Measurements from ENCODE around the gene SCNN1A. TPM values are rescaled to one million over a fixed set of nuclear protein-coding genes. Genes with fewer than 3 reads are reported as not detected.

Gene SCNN1A
- total and polyA plus RNA-seq, 2 of the 4 experiments (the other 2 are of a cell fraction) = 0.41 TPM; not detected in 1

- intact Hi-C loops (cut with micrococcal nuclease) (no loop called here), in situ Hi-C loops (cut with MboI; ENCODE audit: low sequenced_read_pairs) (no loop called here), dilution Hi-C loops (cut with HindIII; ENCODE audit: low sequenced_read_pairs, unreplicated experiment) (no loop called here)
- Histone ChIP-seq H2AK9ac (replicated peaks; ENCODE audit: low read depth, low read length, poor library complexity) (peak overlapping the region; percentile 47), H3K4me3 (ENCODE audit: insufficient read depth, low read depth, low read length) (peak overlapping the region; percentile 50), H3K27me3 (ENCODE audit: control insufficient read depth, insufficient read depth, low read length) (no peaks in the 10 kb centered on the region; the same call in 1 of the 2 replicates), H3K4me2 (ENCODE audit: low read depth, low read length) (peak overlapping the region; percentile 77), H3K36me3 (ENCODE audit: control insufficient read depth, insufficient read depth, low read length) (no peaks in the 10 kb centered on the region), H4K20me1 (ENCODE audit: insufficient read depth, low read length) (no peaks in the 10 kb centered on the region), H3K18ac (ENCODE audit: low read depth, low read length) (peak overlapping the region; percentile 46; the same call in 1 of the 2 replicates), H3K79me1 (ENCODE audit: low read depth in 1 of 2, low read length in 2 of 2) (no peaks in the 10 kb centered on the region), H2AK5ac (ENCODE audit: low read depth, low read length) (0 out of 2 replicates have a peak overlapping the region, but pooled peaks have one; percentile 14), H3K9me1 (ENCODE audit: insufficient read depth, low read length) (no peaks in the 10 kb centered on the region), H3K14ac (replicated peaks; ENCODE audit: low read depth, low read length) (peak overlapping the region; percentile 13; the same call in 1 of the 2 replicates), H3K9ac (ENCODE audit: low read depth, low read length) (peak overlapping the region; percentile 57), H3K9me3 (ENCODE audit: control insufficient read depth, insufficient read depth, low read length) (no peaks in the 10 kb centered on the region), H3K4me1 (ENCODE audit: control insufficient read depth, insufficient read depth, low read length) (peaks cover 7% of the 10 kb centered on the region), H3K56ac (ENCODE audit: extremely low read depth, insufficient read depth, low read length) (no peak overlapping the region), H2BK120ac (ENCODE audit: low read depth, low read length) (peak overlapping the region; percentile 59), H4K91ac (ENCODE audit: insufficient read depth, low read depth, low read length) (peak overlapping the region; percentile 32; the same call in 1 of the 2 replicates), H2BK5ac (ENCODE audit: low read depth, low read length, poor library complexity, severe bottlenecking) (peak overlapping the region; percentile 0), H4K5ac (ENCODE audit: low read depth, low read length) (peak overlapping the region; percentile 33; the same call in 1 of the 2 replicates), H3K27ac (ENCODE audit: insufficient read depth, low read length) (peak overlapping the region; percentile 4; the same call in 1 of the 2 replicates), H4K8ac (ENCODE audit: low read depth in 2 of 2, low read length in 2 of 2) (peak overlapping the region; percentile 61 to 75; a peak in 2 of 4 replicates), H2BK20ac (ENCODE audit: low read depth, low read length) (no peak overlapping the region), H3K23ac (ENCODE audit: low read depth, low read length) (no peak overlapping the region), H2BK15ac (ENCODE audit: low read depth, low read length) (no peak overlapping the region), H3K4ac (ENCODE audit: low read depth, low read length) (peak overlapping the region; percentile 15; the same call in 1 of the 2 replicates), H2AFZ (replicated peaks; ENCODE audit: low read length, poor library complexity) (peak overlapping the region; percentile 94)
- DNase-seq (peak; percentile 28), ATAC-seq (ENCODE audit: low read depth) (peak; percentile 98)
- 9% methylated on average over 16 of the region's 59 CpGs; no CpG with 5 or more reads in 1 of the 2 experiments for WGBS, 2 experiments (ENCODE audit: extremely low coverage in 2 of 2, insufficient read length in 1 of 2)
- ChIA-PET CTCF (interaction anchor here (0.7 to 0.9 kb wide), 3 partner anchors 9 to 29 kb away, joined by 3 to 9 read pairs (median 4); no protein-coding TSS in a partner anchor), POLR2A (ENCODE audit: unreplicated experiment) (interaction anchor here (0.6 kb wide), 1 partner anchor 12 kb away, joined by 4 read pairs; the partner anchor contains the start of gene SCNN1A)
- BruUV-seq (replicated peaks) = no TSS peak
- TF ChIP-seq POLR2A (IDR thresholded peaks at IDR 0.05; ENCODE audit: low read depth, low read length) (no peak), BHLHE40 (IDR thresholded peaks at IDR 0.05; ENCODE audit: low read depth, low read length) (no peak), CEBPB (IDR thresholded peaks at IDR 0.05; ENCODE audit: low read depth, low read length) (no peak), SMC3 (IDR thresholded peaks at IDR 0.05; ENCODE audit: low read depth, low read length) (no peak), FOS (IDR thresholded peaks at IDR 0.05; ENCODE audit: low read depth, low read length) (no peak), RCOR1 (IDR thresholded peaks at IDR 0.05; ENCODE audit: insufficient replicate concordance, low read length) (no peak), NFE2L2 (IDR thresholded peaks at IDR 0.05; ENCODE audit: low read depth, low read length) (no peak), MAZ (IDR thresholded peaks at IDR 0.05; ENCODE audit: borderline replicate concordance, low read depth, low read length) (no peak; the same call in 1 of the 2 replicates), CHD1 (IDR thresholded peaks at IDR 0.05; ENCODE audit: low read depth, low read length) (no peak), RFX5 (IDR thresholded peaks at IDR 0.05; ENCODE audit: low read depth, low read length) (no peak), MAFK (IDR thresholded peaks at IDR 0.05; ENCODE audit: low read depth, low read length) (no peak), MXI1 (IDR thresholded peaks at IDR 0.05; ENCODE audit: borderline replicate concordance, low read depth, low read length) (no peak)
- TF ChIP-seq, protein P1, sequence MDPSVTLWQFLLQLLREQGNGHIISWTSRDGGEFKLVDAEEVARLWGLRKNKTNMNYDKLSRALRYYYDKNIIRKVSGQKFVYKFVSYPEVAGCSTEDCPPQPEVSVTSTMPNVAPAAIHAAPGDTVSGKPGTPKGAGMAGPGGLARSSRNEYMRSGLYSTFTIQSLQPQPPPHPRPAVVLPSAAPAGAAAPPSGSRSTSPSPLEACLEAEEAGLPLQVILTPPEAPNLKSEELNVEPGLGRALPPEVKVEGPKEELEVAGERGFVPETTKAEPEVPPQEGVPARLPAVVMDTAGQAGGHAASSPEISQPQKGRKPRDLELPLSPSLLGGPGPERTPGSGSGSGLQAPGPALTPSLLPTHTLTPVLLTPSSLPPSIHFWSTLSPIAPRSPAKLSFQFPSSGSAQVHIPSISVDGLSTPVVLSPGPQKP (IDR thresholded peaks at IDR 0.05; ENCODE audit: borderline replicate concordance, low read depth, low read length) = no peak
- TF ChIP-seq, protein P2, sequence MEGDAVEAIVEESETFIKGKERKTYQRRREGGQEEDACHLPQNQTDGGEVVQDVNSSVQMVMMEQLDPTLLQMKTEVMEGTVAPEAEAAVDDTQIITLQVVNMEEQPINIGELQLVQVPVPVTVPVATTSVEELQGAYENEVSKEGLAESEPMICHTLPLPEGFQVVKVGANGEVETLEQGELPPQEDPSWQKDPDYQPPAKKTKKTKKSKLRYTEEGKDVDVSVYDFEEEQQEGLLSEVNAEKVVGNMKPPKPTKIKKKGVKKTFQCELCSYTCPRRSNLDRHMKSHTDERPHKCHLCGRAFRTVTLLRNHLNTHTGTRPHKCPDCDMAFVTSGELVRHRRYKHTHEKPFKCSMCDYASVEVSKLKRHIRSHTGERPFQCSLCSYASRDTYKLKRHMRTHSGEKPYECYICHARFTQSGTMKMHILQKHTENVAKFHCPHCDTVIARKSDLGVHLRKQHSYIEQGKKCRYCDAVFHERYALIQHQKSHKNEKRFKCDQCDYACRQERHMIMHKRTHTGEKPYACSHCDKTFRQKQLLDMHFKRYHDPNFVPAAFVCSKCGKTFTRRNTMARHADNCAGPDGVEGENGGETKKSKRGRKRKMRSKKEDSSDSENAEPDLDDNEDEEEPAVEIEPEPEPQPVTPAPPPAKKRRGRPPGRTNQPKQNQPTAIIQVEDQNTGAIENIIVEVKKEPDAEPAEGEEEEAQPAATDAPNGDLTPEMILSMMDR (conservative IDR thresholded peaks at IDR 0.05; ENCODE audit: low read depth, low read length) = no peak
These were observed 11.9 kb downstream of the SCNN1A start for GRCh38 chr12:6363330-6364043.

Measured in IMR-90 (cell line).